Measurements from ENCODE around the gene HLF.

HLF gene

GRCh38 chr17:55273579-55274354 is 9.0 kb downstream of the HLF start:
- no peak for TF ChIP-seq CTCF (IDR thresholded peaks at IDR 0.05; ENCODE audit: low read depth, low read length)
- no peaks in the 10 kb centered on the region for H3K9me3 ChIP-seq (ENCODE audit: severe bottlenecking)
- no peaks in the 10 kb centered on the region for H3K36me3 ChIP-seq
- H3K27ac ChIP-seq = no peak overlapping the region
- H3K27me3 ChIP-seq (ENCODE audit: insufficient read depth, low read depth, severe bottlenecking) = no peaks in the 10 kb centered on the region
- DNase-seq = no peak
- H3K4me3 ChIP-seq (ENCODE audit: low read depth, low read length) = no peak overlapping the region

- no peaks in the 10 kb centered on the region for H3K27me3 ChIP-seq (ENCODE audit: insufficient read depth, low read depth, severe bottlenecking)
- no peak for TF ChIP-seq CTCF (IDR thresholded peaks at IDR 0.05; ENCODE audit: low read depth, low read length)
- no peak for DNase-seq
- H3K36me3 ChIP-seq = no peaks in the 10 kb centered on the region
- no peak overlapping the region for H3K27ac ChIP-seq
- H3K4me3 ChIP-seq (ENCODE audit: low read depth, low read length) = no peak overlapping the region
- H3K9me3 ChIP-seq (ENCODE audit: severe bottlenecking) = no peaks in the 10 kb centered on the region
Measured at GRCh38 chr17:55274355-55275255, 9.8 kb downstream of the HLF start.

GRCh38 chr17:55275894-55276804 is 11.4 kb downstream of the HLF start:
- no peak for TF ChIP-seq CTCF (IDR thresholded peaks at IDR 0.05; ENCODE audit: low read depth, low read length)
- H3K27ac ChIP-seq = no peak overlapping the region
- no peak for DNase-seq
- H3K9me3 ChIP-seq (ENCODE audit: severe bottlenecking) = no peaks in the 10 kb centered on the region
- no peak overlapping the region for H3K4me3 ChIP-seq (ENCODE audit: low read depth, low read length)
- H3K27me3 ChIP-seq (ENCODE audit: insufficient read depth, low read depth, severe bottlenecking) = no peaks in the 10 kb centered on the region
- no peaks in the 10 kb centered on the region for H3K36me3 ChIP-seq

GRCh38 chr17:55278173-55278961 is 13.6 kb downstream of the HLF start:
- Histone ChIP-seq H3K27me3 (ENCODE audit: insufficient read depth, low read depth, severe bottlenecking) (no peaks in the 10 kb centered on the region), H3K4me3 (ENCODE audit: low read depth, low read length) (no peak overlapping the region), H3K9me3 (ENCODE audit: severe bottlenecking) (no peaks in the 10 kb centered on the region), H3K27ac (no peak overlapping the region), H3K36me3 (no peaks in the 10 kb centered on the region)
- no peak for TF ChIP-seq CTCF (IDR thresholded peaks at IDR 0.05; ENCODE audit: low read depth, low read length)
- no peak for DNase-seq

GRCh38 chr17:55279203-55279602 is 14.4 kb downstream of the HLF start:
- TF ChIP-seq CTCF (IDR thresholded peaks at IDR 0.05; ENCODE audit: low read depth, low read length) = no peak
- no peak overlapping the region for H3K4me3 ChIP-seq (ENCODE audit: low read depth, low read length)
- H3K27ac ChIP-seq = no peak overlapping the region
- no peaks in the 10 kb centered on the region for H3K9me3 ChIP-seq (ENCODE audit: severe bottlenecking)
- H3K27me3 ChIP-seq (ENCODE audit: insufficient read depth, low read depth, severe bottlenecking) = no peaks in the 10 kb centered on the region
- no peak for DNase-seq
- H3K36me3 ChIP-seq = no peaks in the 10 kb centered on the region
